ENCODE results near the gene RBM47.
"Not testable (repeated sequence)": the region's sequence is repeated elsewhere in the genome, so short reads cannot be mapped to it uniquely, and the experiment has no call there.

RBM47 gene

GRCh38 chr4:40461879-40462278 lies 167.8 kb downstream of the RBM47 start:
- H3K9ac ChIP-seq (ENCODE audit: low read length), result no peak overlapping the region

GRCh38 chr4:40461062-40461461 lies 168.6 kb downstream of the RBM47 start:
- Histone ChIP-seq H3K4me1 (ENCODE audit: control insufficient read depth, insufficient read depth, low read length) (no peaks in the 10 kb centered on the region), H3K36me3 (ENCODE audit: control insufficient read depth, insufficient read depth, low read length) (peaks cover 11% of the 10 kb centered on the region), H3K4me3 (ENCODE audit: low read depth, low read length) (no peak overlapping the region), H3K27me3 (ENCODE audit: control insufficient read depth, insufficient read depth, low read length) (no peaks in the 10 kb centered on the region), H3K27ac (ENCODE audit: low read depth, low read length) (no peak overlapping the region), H3K9me3 (ENCODE audit: control insufficient read depth, insufficient read depth, low read depth, low read length) (no peaks in the 10 kb centered on the region), H3K9ac (ENCODE audit: low read length) (no peak overlapping the region)

More at GRCh38 chr4:40461879-40462278, 167.8 kb downstream of the RBM47 start:
- Histone ChIP-seq H3K36me3 (ENCODE audit: control insufficient read depth, insufficient read depth, low read length) (peaks cover 15% of the 10 kb centered on the region), H3K9me3 (ENCODE audit: control insufficient read depth, insufficient read depth, low read depth, low read length) (no peaks in the 10 kb centered on the region), H3K4me1 (ENCODE audit: control insufficient read depth, insufficient read depth, low read length) (no peaks in the 10 kb centered on the region), H3K27me3 (ENCODE audit: control insufficient read depth, insufficient read depth, low read length) (no peaks in the 10 kb centered on the region), H3K27ac (ENCODE audit: low read depth, low read length) (no peak overlapping the region), H3K4me3 (ENCODE audit: low read depth, low read length) (no peak overlapping the region)

GRCh38 chr4:40458683-40459082 lies 171.0 kb downstream of the RBM47 start:
- Histone ChIP-seq H3K9ac (ENCODE audit: low read length) (no peak overlapping the region), H3K27ac (ENCODE audit: low read depth, low read length) (no peak overlapping the region), H3K4me3 (ENCODE audit: low read depth, low read length) (no peak overlapping the region), H3K36me3 (ENCODE audit: control insufficient read depth, insufficient read depth, low read length) (no peaks in the 10 kb centered on the region; the same call in 1 of the 2 replicates), H3K27me3 (ENCODE audit: control insufficient read depth, insufficient read depth, low read length) (no peaks in the 10 kb centered on the region), H3K4me1 (ENCODE audit: control insufficient read depth, insufficient read depth, low read length) (peaks cover 4% of the 10 kb centered on the region; the same call in 1 of the 2 replicates), H3K9me3 (ENCODE audit: control insufficient read depth, insufficient read depth, low read depth, low read length) (no peaks in the 10 kb centered on the region)

DNA sequence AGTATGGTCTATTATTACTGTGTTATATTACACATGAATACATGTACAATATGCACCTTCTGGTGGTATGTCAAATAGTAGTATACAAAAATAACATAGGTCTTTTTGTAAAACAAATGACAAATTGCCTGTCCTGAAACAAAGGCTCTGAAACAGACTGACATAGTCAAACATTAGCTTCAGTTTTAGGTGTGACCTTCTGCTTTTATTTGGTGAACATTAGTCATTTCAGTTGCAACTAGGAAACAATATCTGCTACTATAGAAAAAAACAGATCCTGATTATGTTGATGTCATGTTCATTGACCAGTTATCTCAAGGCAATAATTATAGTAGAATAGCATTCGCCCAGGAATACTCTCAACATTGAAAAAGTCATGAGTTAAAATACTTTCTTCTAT lies 171.6 kb downstream of the RBM47 start:
- Histone ChIP-seq H3K4me3 (ENCODE audit: low read depth, low read length) (no peak overlapping the region), H3K36me3 (ENCODE audit: control insufficient read depth, insufficient read depth, low read length) (no peaks in the 10 kb centered on the region; the same call in 1 of the 2 replicates), H3K9me3 (ENCODE audit: control insufficient read depth, insufficient read depth, low read depth, low read length) (no peaks in the 10 kb centered on the region), H3K9ac (ENCODE audit: low read length) (no peak overlapping the region), H3K27ac (ENCODE audit: low read depth, low read length) (no peak overlapping the region), H3K27me3 (ENCODE audit: control insufficient read depth, insufficient read depth, low read length) (no peaks in the 10 kb centered on the region), H3K4me1 (ENCODE audit: control insufficient read depth, insufficient read depth, low read length) (peaks cover 4% of the 10 kb centered on the region; the same call in 1 of the 2 replicates)

- no peaks in the 10 kb centered on the region for H3K27me3 ChIP-seq (ENCODE audit: control insufficient read depth, insufficient read depth, low read length)
- H3K4me1 ChIP-seq (ENCODE audit: control insufficient read depth, insufficient read depth, low read length), result peaks cover 10% of the 10 kb centered on the region; the same call in 1 of the 2 replicates
- no peak overlapping the region for H3K27ac ChIP-seq (ENCODE audit: low read depth, low read length)
- no peak overlapping the region for H3K4me3 ChIP-seq (ENCODE audit: low read depth, low read length)
- no peak overlapping the region for H3K9ac ChIP-seq (ENCODE audit: low read length)
- no peaks in the 10 kb centered on the region for H3K9me3 ChIP-seq (ENCODE audit: control insufficient read depth, insufficient read depth, low read depth, low read length)
- H3K36me3 ChIP-seq (ENCODE audit: control insufficient read depth, insufficient read depth, low read length), result no peaks in the 10 kb centered on the region
Measured at GRCh38 chr4:40455340-40455902, 174.2 kb downstream of the RBM47 start.

GRCh38 chr4:40454816-40455215 lies 174.8 kb downstream of the RBM47 start:
- Histone ChIP-seq H3K27ac (ENCODE audit: low read depth, low read length) (no peak overlapping the region), H3K9ac (ENCODE audit: low read length) (no peak overlapping the region), H3K36me3 (ENCODE audit: control insufficient read depth, insufficient read depth, low read length) (no peaks in the 10 kb centered on the region; the same call in 1 of the 2 replicates), H3K27me3 (ENCODE audit: control insufficient read depth, insufficient read depth, low read length) (no peaks in the 10 kb centered on the region), H3K9me3 (ENCODE audit: control insufficient read depth, insufficient read depth, low read depth, low read length) (no peaks in the 10 kb centered on the region), H3K4me1 (ENCODE audit: control insufficient read depth, insufficient read depth, low read length) (peaks cover 10% of the 10 kb centered on the region; the same call in 1 of the 2 replicates), H3K4me3 (ENCODE audit: low read depth, low read length) (no peak overlapping the region)

GRCh38 chr4:40453912-40454311 lies 175.8 kb downstream of the RBM47 start:
- Histone ChIP-seq H3K9ac (ENCODE audit: low read length) (no peak overlapping the region), H3K27me3 (ENCODE audit: control insufficient read depth, insufficient read depth, low read length) (no peaks in the 10 kb centered on the region)

GRCh38 chr4:40448875-40449274 lies 180.8 kb downstream of the RBM47 start:
- H3K27me3 ChIP-seq (ENCODE audit: control insufficient read depth, insufficient read depth, low read length), result no peaks in the 10 kb centered on the region
- H3K9me3 ChIP-seq (ENCODE audit: control insufficient read depth, insufficient read depth, low read depth, low read length), result no peaks in the 10 kb centered on the region
- H3K9ac ChIP-seq (ENCODE audit: low read length), result no peak overlapping the region
- no peaks in the 10 kb centered on the region; the same call in 1 of the 2 replicates for H3K36me3 ChIP-seq (ENCODE audit: control insufficient read depth, insufficient read depth, low read length)
- 0 out of 2 replicates have a peak, but pooled peaks cover 6% of the 10 kb centered on the region for H3K4me1 ChIP-seq (ENCODE audit: control insufficient read depth, insufficient read depth, low read length)
- no peak overlapping the region for H3K4me3 ChIP-seq (ENCODE audit: low read depth, low read length)
- no peak overlapping the region for H3K27ac ChIP-seq (ENCODE audit: low read depth, low read length)

More at GRCh38 chr4:40453912-40454311, 175.8 kb downstream of the RBM47 start:
- H3K4me3 ChIP-seq (ENCODE audit: low read depth, low read length), result no peak overlapping the region
- no peaks in the 10 kb centered on the region; the same call in 1 of the 2 replicates for H3K36me3 ChIP-seq (ENCODE audit: control insufficient read depth, insufficient read depth, low read length)
- no peak overlapping the region for H3K27ac ChIP-seq (ENCODE audit: low read depth, low read length)
- H3K9me3 ChIP-seq (ENCODE audit: control insufficient read depth, insufficient read depth, low read depth, low read length), result no peaks in the 10 kb centered on the region
- peaks cover 10% of the 10 kb centered on the region; the same call in 1 of the 2 replicates for H3K4me1 ChIP-seq (ENCODE audit: control insufficient read depth, insufficient read depth, low read length)

GRCh38 chr4:40446839-40447238 lies 182.8 kb downstream of the RBM47 start:
- Histone ChIP-seq H3K4me1 (ENCODE audit: control insufficient read depth, insufficient read depth, low read length) (no peaks in the 10 kb centered on the region), H3K9me3 (ENCODE audit: control insufficient read depth, insufficient read depth, low read depth, low read length) (no peaks in the 10 kb centered on the region), H3K27me3 (ENCODE audit: control insufficient read depth, insufficient read depth, low read length) (no peaks in the 10 kb centered on the region), H3K9ac (ENCODE audit: low read length) (no peak overlapping the region), H3K27ac (ENCODE audit: low read depth, low read length) (no peak overlapping the region), H3K4me3 (ENCODE audit: low read depth, low read length) (no peak overlapping the region), H3K36me3 (ENCODE audit: control insufficient read depth, insufficient read depth, low read length) (no peaks in the 10 kb centered on the region; the same call in 1 of the 2 replicates)

DNA sequence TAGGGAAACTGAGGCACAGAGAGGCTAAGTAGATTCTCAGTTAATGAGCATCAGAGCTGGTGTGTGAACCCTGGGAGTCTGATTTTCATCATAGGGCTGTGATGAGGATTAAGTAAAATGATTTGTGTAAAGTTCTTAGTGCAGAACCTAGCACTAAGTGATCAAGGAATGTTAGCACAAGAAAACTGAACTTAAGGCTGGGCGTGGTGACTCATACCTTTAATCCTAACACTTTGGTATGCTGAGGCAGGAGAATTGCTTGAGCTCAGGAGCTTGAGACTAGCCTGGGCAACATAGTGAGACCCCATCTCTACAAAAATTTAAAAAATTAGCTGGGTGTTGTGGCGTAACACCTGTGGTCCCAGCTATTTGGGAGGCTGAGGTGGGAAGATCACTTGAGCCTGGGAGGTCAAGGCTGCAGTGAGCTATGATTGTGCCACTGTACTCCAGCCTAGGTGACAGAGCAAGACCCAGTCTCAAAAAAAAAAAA lies 183.4 kb downstream of the RBM47 start:
- not testable (repeated sequence) for H3K36me3 ChIP-seq (ENCODE audit: control insufficient read depth, insufficient read depth, low read length); H3K9me3 ChIP-seq (ENCODE audit: control insufficient read depth, insufficient read depth, low read depth, low read length); H3K27me3 ChIP-seq (ENCODE audit: control insufficient read depth, insufficient read depth, low read length); H3K4me3 ChIP-seq (ENCODE audit: low read depth, low read length); H3K4me1 ChIP-seq (ENCODE audit: control insufficient read depth, insufficient read depth, low read length); H3K27ac ChIP-seq (ENCODE audit: low read depth, low read length); H3K9ac ChIP-seq (ENCODE audit: low read length)

GRCh38 chr4:40445671-40446070 lies 184.0 kb downstream of the RBM47 start:
- no peaks in the 10 kb centered on the region for H3K9me3 ChIP-seq (ENCODE audit: control insufficient read depth, insufficient read depth, low read depth, low read length)
- H3K27ac ChIP-seq (ENCODE audit: low read depth, low read length), result no peak overlapping the region
- no peaks in the 10 kb centered on the region for H3K27me3 ChIP-seq (ENCODE audit: control insufficient read depth, insufficient read depth, low read length)
- no peak overlapping the region for H3K9ac ChIP-seq (ENCODE audit: low read length)
- no peaks in the 10 kb centered on the region for H3K4me1 ChIP-seq (ENCODE audit: control insufficient read depth, insufficient read depth, low read length)
- H3K4me3 ChIP-seq (ENCODE audit: low read depth, low read length), result no peak overlapping the region
- H3K36me3 ChIP-seq (ENCODE audit: control insufficient read depth, insufficient read depth, low read length), result no peaks in the 10 kb centered on the region; the same call in 1 of the 2 replicates

All from HUES6 (cell line).